NCI-H1105 (cell line): ENCODE measurements around the gene PPP1CA.

Experiments
- DNase-seq: peaks from one replicate; lab custom pipeline; 2025; lab: John Stamatoyannopoulos, UW

PPP1CA gene

DNA sequence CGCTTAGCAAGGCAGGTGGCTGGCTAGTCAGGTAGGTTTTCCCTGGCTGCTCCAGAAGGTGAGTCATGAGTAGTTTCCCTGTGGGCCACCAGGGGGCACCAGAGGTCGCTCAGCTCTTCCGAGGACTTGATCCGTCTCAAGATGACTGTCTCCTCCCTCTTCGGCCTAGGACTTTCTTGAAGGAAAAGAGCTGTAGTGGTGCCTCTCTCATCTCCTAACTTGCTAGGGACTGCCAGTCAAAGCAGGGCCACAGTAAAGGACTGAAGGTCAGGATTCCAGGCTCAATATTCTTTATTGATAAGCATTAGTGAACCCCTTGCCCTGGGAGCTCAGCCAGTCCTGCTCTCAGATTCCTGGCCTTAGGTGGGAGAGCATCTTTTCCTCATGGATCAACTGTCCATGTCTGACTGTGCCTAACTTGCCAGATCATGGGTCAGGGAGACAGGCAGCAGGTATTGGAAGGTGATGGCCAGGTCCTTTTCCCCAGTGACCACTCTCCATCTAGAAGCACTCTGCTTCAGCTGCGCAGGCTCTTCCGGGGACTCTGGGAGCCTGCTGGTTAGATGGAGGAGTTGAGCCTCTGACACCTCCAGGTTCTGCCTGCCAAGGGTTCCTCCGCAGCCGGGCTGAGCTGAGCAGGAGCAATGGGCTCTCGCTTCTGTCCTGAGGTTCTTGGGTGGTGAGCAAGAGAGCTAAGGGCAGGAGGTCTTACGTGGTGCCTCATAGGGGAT, 50.2 kb downstream of the PPP1CA start:
- peak; percentile 56 for DNase-seq

DNA sequence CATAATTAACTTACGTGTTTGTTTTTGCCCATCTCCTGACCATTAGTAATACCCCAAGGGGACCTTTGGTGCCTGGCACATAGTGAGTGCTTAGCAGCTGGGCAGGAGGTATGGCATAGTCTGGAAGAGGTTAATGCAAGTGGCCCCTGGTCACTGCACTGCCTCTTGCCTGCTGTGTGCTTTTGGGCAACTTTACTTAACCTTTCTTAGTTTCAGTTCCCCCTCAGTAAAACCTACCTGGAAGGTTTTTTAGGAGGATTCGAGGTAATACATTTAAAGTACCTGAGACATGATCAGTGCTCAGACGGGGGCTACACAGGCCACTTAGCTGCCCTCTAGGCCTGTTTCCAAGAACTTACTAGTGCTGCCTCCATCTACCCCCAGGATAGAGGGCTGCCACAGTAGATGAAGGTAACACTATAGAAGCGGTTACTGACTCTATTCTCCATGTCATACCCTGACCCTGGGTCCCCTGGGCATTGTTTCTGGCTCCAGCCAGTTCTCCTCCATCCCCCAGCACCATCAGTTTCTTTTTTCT, 51.7 kb downstream of the PPP1CA start:
- DNase-seq, result no peak

DNA sequence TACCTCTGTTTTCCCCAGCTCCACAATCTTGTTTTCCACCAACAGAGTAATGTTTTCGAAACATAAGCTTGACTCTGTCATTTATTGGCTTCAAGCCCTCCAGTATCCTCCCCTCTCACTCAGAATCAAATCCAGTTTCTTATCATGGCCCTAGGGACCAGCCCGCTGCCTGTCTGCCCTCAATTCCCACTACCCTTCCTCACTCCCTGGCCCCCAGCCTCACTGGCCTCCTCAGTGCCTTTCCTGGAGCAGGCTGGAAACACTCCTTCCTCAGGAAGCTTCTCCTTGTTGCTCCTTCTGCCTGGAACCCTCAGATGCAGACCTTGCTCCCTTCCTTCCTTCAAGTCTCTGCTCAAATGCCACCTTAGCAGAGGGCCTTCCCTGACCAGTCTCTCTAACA, 52.2 kb downstream of the PPP1CA start:
- no peak for DNase-seq

DNA sequence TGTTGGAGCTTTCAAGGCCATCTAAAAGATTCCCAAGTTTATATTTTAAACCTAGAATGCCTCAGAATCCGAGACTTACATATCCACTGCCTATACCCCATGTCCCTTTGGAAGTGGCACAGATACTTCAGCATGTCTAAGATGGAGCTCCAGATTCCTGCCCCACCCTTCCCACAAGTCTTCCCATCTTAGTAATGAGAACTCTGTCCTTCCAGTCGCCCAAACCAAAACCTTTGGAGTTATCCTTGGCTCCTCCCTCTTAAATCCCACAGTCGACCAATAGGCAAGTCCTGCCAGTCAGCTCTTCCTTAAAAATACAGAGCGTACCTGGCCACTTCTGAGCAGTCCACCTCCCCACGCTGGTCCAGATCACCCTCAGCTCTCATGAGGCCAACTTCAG, 52.6 kb downstream of the PPP1CA start:
- no peak for DNase-seq
